Adipocyte (in vitro differentiated cells): ENCODE results near the gene NETO1.
A peak's percentile ranks its signal among the peaks of the same experiment; 100 is the strongest.

Experiments
- DNase-seq: peaks from one replicate; pipeline ENCODE4 v3.0.0-alpha.2; 2015; ENCODE audit warnings: low read depth
- H3K27me3 ChIP-seq: replicated peaks from 2 replicates; pipeline ENCODE4 v1.7.0; 2013; ENCODE audit warnings: mild to moderate bottlenecking, low read length, moderate library complexity; ENCODE audit not compliant: control insufficient read depth, insufficient read depth
- H3K36me3 ChIP-seq: 2 replicates; pipeline ENCODE4 v1.7.0; 2013; ENCODE audit warnings: low read length, mild to moderate bottlenecking, moderate library complexity; ENCODE audit not compliant: control insufficient read depth, insufficient read depth, severe bottlenecking
- H3K4me1 ChIP-seq: 2 replicates; pipeline ENCODE4 v1.7.0; 2013; ENCODE audit warnings: mild to moderate bottlenecking, low read length, moderate library complexity; ENCODE audit not compliant: control insufficient read depth, insufficient read depth
- H3K4me3 ChIP-seq: 2 replicates; pipeline ENCODE4 v1.7.0; 2013; ENCODE audit warnings: mild to moderate bottlenecking, low read length, moderate library complexity
- H3K9ac ChIP-seq: 2 replicates; pipeline ENCODE4 v1.7.0; 2013; ENCODE audit warnings: mild to moderate bottlenecking, low read length, moderate library complexity
- H3K9me3 ChIP-seq: 2 replicates; pipeline ENCODE4 v1.7.0; 2013; ENCODE audit warnings: mild to moderate bottlenecking, low read length, moderate library complexity; ENCODE audit not compliant: control insufficient read depth

Gene NETO1

GRCh38 chr18:72783530-72783929 is 84.3 kb downstream of the NETO1 start:
- Histone ChIP-seq H3K4me3 (no peak overlapping the region), H3K9ac (no peak overlapping the region), H3K4me1 (no peaks in the 10 kb centered on the region), H3K27me3 (no peaks in the 10 kb centered on the region), H3K9me3 (no peaks in the 10 kb centered on the region), H3K36me3 (no peaks in the 10 kb centered on the region)
- no peak for DNase-seq

DNA sequence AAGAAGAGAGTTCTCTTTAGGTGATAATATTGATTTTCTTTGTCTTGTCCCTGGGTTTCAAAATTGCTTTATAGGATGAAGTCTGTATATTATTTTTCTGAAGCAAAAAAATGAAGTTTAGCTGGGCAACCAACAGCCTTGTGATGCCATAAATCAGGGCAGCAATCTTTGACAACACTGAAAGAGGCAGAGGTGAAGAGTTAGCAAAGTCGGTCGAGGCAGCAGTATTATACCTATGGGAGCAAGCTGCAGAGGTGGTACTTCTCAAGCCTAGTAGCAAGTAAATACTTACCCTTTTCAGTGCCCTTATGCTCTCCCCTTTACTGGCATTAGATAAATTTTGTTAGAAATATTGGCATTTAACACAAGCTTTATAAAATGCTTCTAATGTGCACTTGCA is 92.9 kb downstream of the NETO1 start:
- H3K9me3 ChIP-seq: no peaks in the 10 kb centered on the region
- DNase-seq: no peak
- no peaks in the 10 kb centered on the region for H3K36me3 ChIP-seq
- no peaks in the 10 kb centered on the region for H3K27me3 ChIP-seq
- no peak overlapping the region for H3K9ac ChIP-seq
- H3K4me3 ChIP-seq: no peak overlapping the region
- no peaks in the 10 kb centered on the region for H3K4me1 ChIP-seq

DNA sequence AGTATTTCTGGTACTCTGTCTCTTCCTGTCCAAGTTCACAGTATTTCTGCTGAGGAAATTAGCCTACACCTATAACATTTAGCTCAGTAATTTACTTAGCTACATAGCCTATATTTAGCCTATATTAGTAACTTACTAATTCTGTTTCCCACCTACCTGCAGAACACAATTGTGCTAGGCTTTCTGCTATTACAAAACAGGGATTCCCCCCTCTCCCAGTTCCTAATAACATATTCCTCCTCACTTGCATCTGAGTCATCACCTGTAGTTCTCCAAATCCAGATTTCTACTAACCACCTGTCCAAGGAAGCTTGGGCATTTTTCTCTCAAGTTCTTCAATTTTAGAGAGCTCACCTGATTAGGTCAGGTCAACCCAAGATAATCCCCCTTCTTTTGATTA is 94.9 kb downstream of the NETO1 start:
- Histone ChIP-seq H3K9me3 (no peaks in the 10 kb centered on the region), H3K27me3 (no peaks in the 10 kb centered on the region), H3K4me3 (no peak overlapping the region), H3K36me3 (no peaks in the 10 kb centered on the region), H3K9ac (no peak overlapping the region), H3K4me1 (no peaks in the 10 kb centered on the region)
- no peak for DNase-seq

- Histone ChIP-seq H3K9ac (no peak overlapping the region), H3K36me3 (no peaks in the 10 kb centered on the region), H3K9me3 (no peaks in the 10 kb centered on the region), H3K4me1 (no peaks in the 10 kb centered on the region), H3K27me3 (peaks cover 5% of the 10 kb centered on the region), H3K4me3 (no peak overlapping the region)
- DNase-seq: no peak
Measured at GRCh38 chr18:72768681-72769229, 99.0 kb downstream of the NETO1 start.

GRCh38 chr18:72762515-72763122 is 105.2 kb downstream of the NETO1 start:
- no peak overlapping the region for H3K4me3 ChIP-seq
- no peaks in the 10 kb centered on the region for H3K4me1 ChIP-seq
- H3K27me3 ChIP-seq: peaks cover 8% of the 10 kb centered on the region
- no peaks in the 10 kb centered on the region for H3K9me3 ChIP-seq
- no peaks in the 10 kb centered on the region for H3K36me3 ChIP-seq
- DNase-seq: peak; percentile 89
- no peak overlapping the region for H3K9ac ChIP-seq

- Histone ChIP-seq H3K9ac (no peak overlapping the region), H3K27me3 (no peaks in the 10 kb centered on the region), H3K4me1 (no peaks in the 10 kb centered on the region), H3K9me3 (no peaks in the 10 kb centered on the region), H3K36me3 (no peaks in the 10 kb centered on the region), H3K4me3 (no peak overlapping the region)
- DNase-seq: no peak
Measured at GRCh38 chr18:72752220-72752619, 115.6 kb downstream of the NETO1 start.

GRCh38 chr18:72742002-72742401 is 125.8 kb downstream of the NETO1 start:
- Histone ChIP-seq H3K27me3 (no peaks in the 10 kb centered on the region), H3K36me3 (no peaks in the 10 kb centered on the region), H3K4me1 (no peaks in the 10 kb centered on the region), H3K9me3 (no peaks in the 10 kb centered on the region), H3K9ac (no peak overlapping the region), H3K4me3 (no peak overlapping the region)
- DNase-seq: peak; percentile 30

DNA sequence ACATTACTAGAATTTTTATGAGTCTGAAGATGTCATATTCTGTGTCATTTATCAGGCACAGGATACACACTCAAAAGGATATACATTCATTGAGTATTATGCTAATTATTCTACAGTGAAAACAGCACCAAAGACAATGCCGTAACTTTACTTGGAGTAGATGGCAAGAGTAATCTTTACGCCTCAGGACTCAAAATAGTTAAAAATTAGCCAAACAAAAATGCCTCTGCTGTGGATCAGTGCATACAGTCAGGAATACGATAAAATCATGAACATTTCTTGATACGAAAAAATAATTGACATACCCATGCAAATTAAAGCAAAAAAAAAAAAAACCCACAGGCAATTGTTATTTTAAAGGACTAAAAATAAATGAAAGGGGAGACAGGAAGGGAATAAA is 129.7 kb downstream of the NETO1 start:
- no peak for DNase-seq

GRCh38 chr18:72727776-72728175 is 140.0 kb downstream of the NETO1 start:
- no peak overlapping the region for H3K4me3 ChIP-seq
- DNase-seq: no peak
- no peak overlapping the region for H3K9ac ChIP-seq
- H3K27me3 ChIP-seq: no peaks in the 10 kb centered on the region
- H3K4me1 ChIP-seq: no peaks in the 10 kb centered on the region
- H3K36me3 ChIP-seq: no peaks in the 10 kb centered on the region
- no peaks in the 10 kb centered on the region for H3K9me3 ChIP-seq

More for the DNA sequence above, 129.7 kb downstream of the NETO1 start:
- Histone ChIP-seq H3K4me1 (no peaks in the 10 kb centered on the region), H3K4me3 (no peak overlapping the region), H3K36me3 (no peaks in the 10 kb centered on the region), H3K27me3 (no peaks in the 10 kb centered on the region), H3K9me3 (no peaks in the 10 kb centered on the region), H3K9ac (no peak overlapping the region)

DNA sequence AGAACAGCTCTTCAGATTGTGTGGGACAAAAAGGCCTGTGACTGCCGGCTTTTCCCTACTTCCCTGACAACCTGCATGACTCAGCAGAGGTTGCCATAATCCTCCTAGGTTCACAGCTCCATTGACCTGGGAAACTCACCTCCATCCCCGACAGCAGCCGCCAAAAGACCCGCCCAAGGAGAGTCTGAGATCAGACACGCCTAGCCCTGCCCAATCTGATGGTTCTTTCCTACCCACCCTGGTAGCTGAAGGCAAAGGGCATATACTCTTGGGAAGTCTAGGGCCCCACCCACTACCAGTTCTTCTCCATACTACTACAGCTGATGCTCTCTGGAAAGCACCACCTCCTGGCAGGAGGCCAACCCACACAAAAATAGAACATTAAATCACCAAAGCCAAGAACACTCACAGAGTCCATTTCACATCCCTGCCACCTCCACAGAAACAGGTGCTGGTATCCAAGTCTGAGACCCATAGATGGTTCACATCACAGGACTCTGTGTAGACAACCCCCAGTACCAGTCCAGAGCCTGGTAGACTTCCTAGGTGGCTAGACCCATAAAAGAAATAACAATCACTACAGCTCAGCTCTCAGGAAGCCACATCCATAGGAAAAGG is 140.6 kb downstream of the NETO1 start:
- Histone ChIP-seq H3K27me3 (no peaks in the 10 kb centered on the region), H3K4me3 (no peak overlapping the region), H3K9me3 (no peaks in the 10 kb centered on the region), H3K4me1 (no peaks in the 10 kb centered on the region), H3K9ac (no peak overlapping the region), H3K36me3 (no peaks in the 10 kb centered on the region)
- DNase-seq: peak; percentile 2

- no peak overlapping the region for H3K4me3 ChIP-seq
- H3K9me3 ChIP-seq: no peaks in the 10 kb centered on the region
- H3K9ac ChIP-seq: no peak overlapping the region
- H3K27me3 ChIP-seq: no peaks in the 10 kb centered on the region
- H3K36me3 ChIP-seq: no peaks in the 10 kb centered on the region
- no peak for DNase-seq
- H3K4me1 ChIP-seq: no peaks in the 10 kb centered on the region
Measured at GRCh38 chr18:72726201-72726600, 141.6 kb downstream of the NETO1 start.
